LNCAP (cell line): ENCODE measurements around the gene KDM1A.

ENCODE experiments used
- CTCF ChIP-seq: fragments of 450-650 bp; IDR thresholded peaks from 2 replicates; pipeline ENCODE4 v1.5.1; 2017; ENCODE audit warnings: mild to moderate bottlenecking

Gene KDM1A

GRCh38 chr1:23091545-23091944 is 72.3 kb downstream of the KDM1A start:
- no peak for TF ChIP-seq CTCF

- TF ChIP-seq CTCF, result no peak
Observed at GRCh38 chr1:23092447-23092846, 73.2 kb downstream of the KDM1A start.

GRCh38 chr1:23097316-23097715 is 78.0 kb downstream of the KDM1A start:
- TF ChIP-seq CTCF, result no peak

- peak; percentile 57 for TF ChIP-seq CTCF
Observed at GRCh38 chr1:23098463-23099170, 79.3 kb downstream of the KDM1A start.

- TF ChIP-seq CTCF, result no peak
Observed at GRCh38 chr1:23099171-23099536, 79.9 kb downstream of the KDM1A start.

DNA sequence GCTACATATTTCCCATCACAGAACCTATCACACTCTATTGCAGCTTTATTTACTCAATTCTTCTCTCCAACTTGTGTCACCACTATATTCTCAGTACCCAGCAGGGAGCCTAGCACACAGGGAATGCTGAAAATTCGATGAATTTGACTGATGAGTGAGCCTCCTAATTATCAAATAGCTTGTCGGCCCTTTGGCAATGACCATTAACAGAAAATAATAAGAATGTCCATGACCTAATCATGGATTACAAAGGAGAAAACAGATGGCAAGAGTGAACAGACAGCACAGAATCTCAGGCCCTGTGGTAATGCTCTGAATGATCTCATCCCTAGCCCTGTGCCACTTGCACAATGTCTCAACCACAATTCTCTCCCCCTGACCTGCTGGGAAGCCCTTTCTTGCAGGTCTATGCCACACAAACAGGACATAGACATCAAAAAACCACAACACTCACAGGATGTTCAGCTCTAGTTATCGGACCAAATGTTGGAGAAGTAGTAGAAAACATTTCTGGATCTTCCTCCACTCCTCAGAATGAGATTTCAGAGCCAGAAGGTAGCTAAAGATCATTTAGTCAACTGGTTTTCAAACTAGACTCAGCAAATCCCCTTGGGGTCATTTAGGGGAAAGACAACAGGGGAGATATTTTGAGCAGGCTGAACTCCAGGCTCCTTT is 80.9 kb downstream of the KDM1A start:
- TF ChIP-seq CTCF, result no peak

DNA sequence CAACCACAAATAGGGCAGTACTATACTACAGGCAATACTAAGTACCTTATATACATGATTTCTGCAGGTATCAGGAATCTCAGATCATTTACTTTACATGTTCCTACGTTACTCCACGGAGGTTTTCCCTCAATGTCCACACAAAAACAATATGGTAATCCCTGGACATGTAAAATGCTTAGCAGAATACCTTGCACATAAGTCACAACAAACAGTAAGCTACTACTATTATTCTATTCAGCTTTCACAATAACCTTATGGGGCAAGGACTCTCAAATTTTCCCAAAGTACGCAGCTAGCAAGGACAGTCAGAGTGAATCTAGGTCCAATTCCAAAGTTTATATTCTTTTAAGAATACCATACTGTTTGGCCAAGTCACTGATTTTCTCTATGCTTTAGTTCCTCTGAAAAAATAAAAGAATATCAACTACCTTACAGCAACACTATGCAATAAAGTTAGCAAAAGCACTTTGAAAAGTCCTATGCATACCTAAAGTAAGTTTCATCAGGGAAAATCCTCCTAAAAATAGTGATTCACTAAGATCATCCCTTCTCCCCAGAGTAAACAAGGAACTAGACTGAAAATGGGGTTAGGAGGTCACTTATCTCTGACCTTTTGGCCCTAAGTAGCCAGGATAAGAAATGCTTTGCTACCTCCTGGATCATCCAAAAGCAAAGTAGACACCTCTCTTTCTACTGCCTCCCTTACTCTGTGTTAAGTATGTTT is 82.0 kb downstream of the KDM1A start:
- TF ChIP-seq CTCF, result no peak
